Activated naive CD8-positive, alpha-beta T cell treated with anti-CD3 and anti-CD28 coated beads, Interleukin-2, amount 50 U/mL, for 24 hours (primary cell): ENCODE results near the gene NAA35.

Experiments
- ATAC-seq: fragments of 150-1000 bp; cut with Tn5 transposase; one replicate; pipeline ENCODE4 v1.10.0; 2021
- DNase-seq: peaks from one replicate; pipeline ENCODE4 v3.0.0; 2021
- H3K27ac Mint-ChIP-seq: one replicate; pipeline ENCODE4 v1.8.0; 2021; ENCODE audit warnings: mild to moderate bottlenecking, mixed read lengths
- H3K27me3 Mint-ChIP-seq: one replicate; pipeline ENCODE4 v1.8.0; 2021; ENCODE audit warnings: mixed read lengths
- H3K36me3 Mint-ChIP-seq: one replicate; pipeline ENCODE4 v1.8.0; 2021; ENCODE audit warnings: low read depth, mixed read lengths
- H3K4me1 Mint-ChIP-seq: one replicate; pipeline ENCODE4 v1.8.0; 2021; ENCODE audit warnings: mixed read lengths
- H3K4me3 Mint-ChIP-seq: one replicate; pipeline ENCODE4 v1.8.0; 2021; ENCODE audit warnings: mild to moderate bottlenecking, moderate library complexity, mixed read lengths
- H3K9me3 Mint-ChIP-seq: one replicate; pipeline ENCODE4 v1.8.0; 2021; ENCODE audit warnings: mixed read lengths

The NAA35 gene

DNA sequence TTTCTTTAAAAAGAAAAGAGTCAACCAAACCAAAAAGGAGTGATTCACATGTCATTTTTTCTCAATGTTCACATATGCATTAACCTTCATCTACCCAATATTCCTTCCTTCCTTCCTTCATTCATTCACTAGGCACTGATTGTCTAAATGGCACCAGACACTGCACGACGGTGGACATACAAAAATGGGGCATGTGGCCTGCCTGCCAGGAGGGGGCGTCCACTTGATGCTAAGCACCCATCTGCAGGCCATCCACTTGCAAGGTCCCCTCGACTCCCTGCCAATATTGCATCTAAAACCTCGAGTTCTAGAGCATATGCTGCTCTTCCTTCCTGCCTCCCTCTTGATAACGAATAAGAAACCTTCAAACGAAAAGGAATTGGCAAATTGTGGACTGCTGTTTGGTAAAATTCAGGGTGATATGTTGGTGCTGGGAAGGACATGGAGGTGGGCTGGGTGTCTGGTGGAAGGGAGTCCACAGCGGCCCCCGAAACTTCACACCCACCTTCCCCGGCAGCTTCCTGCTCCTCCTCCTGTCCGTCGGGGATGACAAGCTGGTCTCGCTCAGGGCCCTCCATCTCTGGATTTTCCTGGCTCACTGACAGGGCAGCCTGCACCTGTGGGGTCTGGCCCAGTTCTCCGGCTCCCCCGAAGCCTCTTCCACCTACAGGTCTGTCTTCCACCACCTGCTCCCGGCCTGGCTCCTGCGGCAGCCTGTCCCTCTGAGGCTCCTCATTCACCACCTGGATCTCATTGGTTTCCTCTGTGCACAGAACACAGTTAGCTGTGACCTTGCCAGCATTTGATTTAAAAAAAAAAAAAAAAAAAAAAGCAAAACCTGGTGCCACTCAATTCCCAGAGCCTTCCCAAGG is 94.2 kb downstream of the NAA35 start:
- no peak overlapping the region for H3K4me3 Mint-ChIP-seq
- no peaks in the 10 kb centered on the region for H3K27me3 Mint-ChIP-seq
- H3K27ac Mint-ChIP-seq, result no peak overlapping the region
- DNase-seq, result peak; percentile 14
- peaks cover 2% of the 10 kb centered on the region for H3K36me3 Mint-ChIP-seq
- no peak for ATAC-seq
- H3K4me1 Mint-ChIP-seq, result no peaks in the 10 kb centered on the region
- no peaks in the 10 kb centered on the region for H3K9me3 Mint-ChIP-seq

GRCh38 chr9:86035827-86036440 is 95.0 kb downstream of the NAA35 start:
- Mint-ChIP-seq H3K36me3 (peaks cover 2% of the 10 kb centered on the region), H3K4me1 (no peaks in the 10 kb centered on the region), H3K27me3 (no peaks in the 10 kb centered on the region), H3K9me3 (no peaks in the 10 kb centered on the region), H3K4me3 (no peak overlapping the region), H3K27ac (no peak overlapping the region)
- DNase-seq, result no peak
- no peak for ATAC-seq

- Mint-ChIP-seq H3K27ac (no peak overlapping the region), H3K36me3 (peaks cover 2% of the 10 kb centered on the region), H3K9me3 (no peaks in the 10 kb centered on the region), H3K27me3 (no peaks in the 10 kb centered on the region), H3K4me3 (no peak overlapping the region), H3K4me1 (no peaks in the 10 kb centered on the region)
- no peak for DNase-seq
- ATAC-seq, result no peak
Measured at GRCh38 chr9:86036555-86036954, 95.6 kb downstream of the NAA35 start.

- no peaks in the 10 kb centered on the region for H3K27me3 Mint-ChIP-seq
- ATAC-seq (no peak), DNase-seq (no peak)
- no peaks in the 10 kb centered on the region for H3K4me1 Mint-ChIP-seq
- no peaks in the 10 kb centered on the region for H3K36me3 Mint-ChIP-seq
- no peak overlapping the region for H3K4me3 Mint-ChIP-seq
- no peaks in the 10 kb centered on the region for H3K9me3 Mint-ChIP-seq
- H3K27ac Mint-ChIP-seq, result no peak overlapping the region
Measured at GRCh38 chr9:86039991-86040860, 99.3 kb downstream of the NAA35 start.

DNA sequence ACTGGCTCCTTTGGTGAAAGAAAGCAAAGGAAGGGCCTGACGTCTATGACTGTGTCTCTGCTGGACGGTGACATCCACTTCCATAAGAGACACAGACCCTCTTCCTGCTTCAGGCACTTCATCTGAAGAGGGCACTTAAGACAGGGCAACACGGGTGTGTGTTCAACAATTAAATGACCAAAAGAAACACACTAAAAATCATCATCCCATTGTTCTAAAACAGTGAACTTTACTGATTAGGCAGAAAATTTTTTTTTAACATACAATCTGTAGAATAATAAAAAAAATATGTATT is 99.9 kb downstream of the NAA35 start:
- no peak overlapping the region for H3K4me3 Mint-ChIP-seq
- H3K27me3 Mint-ChIP-seq, result no peaks in the 10 kb centered on the region
- H3K36me3 Mint-ChIP-seq, result no peaks in the 10 kb centered on the region
- DNase-seq, result no peak
- ATAC-seq, result no peak
- H3K4me1 Mint-ChIP-seq, result no peaks in the 10 kb centered on the region
- H3K9me3 Mint-ChIP-seq, result no peaks in the 10 kb centered on the region
- no peak overlapping the region for H3K27ac Mint-ChIP-seq

GRCh38 chr9:86041311-86041741 is 100.4 kb downstream of the NAA35 start:
- no peak overlapping the region for H3K4me3 Mint-ChIP-seq
- no peaks in the 10 kb centered on the region for H3K9me3 Mint-ChIP-seq
- H3K27me3 Mint-ChIP-seq, result no peaks in the 10 kb centered on the region
- H3K27ac Mint-ChIP-seq, result no peak overlapping the region
- no peaks in the 10 kb centered on the region for H3K4me1 Mint-ChIP-seq
- DNase-seq (no peak), ATAC-seq (no peak)
- H3K36me3 Mint-ChIP-seq, result no peaks in the 10 kb centered on the region

- Mint-ChIP-seq H3K4me1 (no peaks in the 10 kb centered on the region), H3K27ac (no peak overlapping the region), H3K36me3 (no peaks in the 10 kb centered on the region), H3K4me3 (no peak overlapping the region), H3K9me3 (no peaks in the 10 kb centered on the region), H3K27me3 (no peaks in the 10 kb centered on the region)
- no peak for DNase-seq
- ATAC-seq, result no peak
Measured at GRCh38 chr9:86042199-86042978, 101.4 kb downstream of the NAA35 start.

GRCh38 chr9:86043586-86043985 is 102.6 kb downstream of the NAA35 start:
- H3K27me3 Mint-ChIP-seq, result no peaks in the 10 kb centered on the region
- no peak for DNase-seq
- H3K4me3 Mint-ChIP-seq, result no peak overlapping the region
- no peaks in the 10 kb centered on the region for H3K36me3 Mint-ChIP-seq
- no peak overlapping the region for H3K27ac Mint-ChIP-seq
- no peak for ATAC-seq
- H3K9me3 Mint-ChIP-seq, result no peaks in the 10 kb centered on the region
- H3K4me1 Mint-ChIP-seq, result no peaks in the 10 kb centered on the region

- H3K27me3 Mint-ChIP-seq, result no peaks in the 10 kb centered on the region
- DNase-seq (no peak), ATAC-seq (peak; percentile 28)
- H3K27ac Mint-ChIP-seq, result no peak overlapping the region
- no peak overlapping the region for H3K4me3 Mint-ChIP-seq
- no peaks in the 10 kb centered on the region for H3K9me3 Mint-ChIP-seq
- no peaks in the 10 kb centered on the region for H3K4me1 Mint-ChIP-seq
- H3K36me3 Mint-ChIP-seq, result no peaks in the 10 kb centered on the region
Measured at GRCh38 chr9:86043999-86044398, 103.1 kb downstream of the NAA35 start.

GRCh38 chr9:86045654-86046053 is 104.7 kb downstream of the NAA35 start:
- no peak for DNase-seq
- ATAC-seq, result no peak
- no peaks in the 10 kb centered on the region for H3K9me3 Mint-ChIP-seq
- H3K4me1 Mint-ChIP-seq, result no peaks in the 10 kb centered on the region
- no peak overlapping the region for H3K27ac Mint-ChIP-seq
- H3K36me3 Mint-ChIP-seq, result no peaks in the 10 kb centered on the region
- H3K27me3 Mint-ChIP-seq, result no peaks in the 10 kb centered on the region
- H3K4me3 Mint-ChIP-seq, result no peak overlapping the region

- H3K27me3 Mint-ChIP-seq, result no peaks in the 10 kb centered on the region
- H3K9me3 Mint-ChIP-seq, result no peaks in the 10 kb centered on the region
- H3K36me3 Mint-ChIP-seq, result no peaks in the 10 kb centered on the region
- H3K4me3 Mint-ChIP-seq, result no peak overlapping the region
- H3K27ac Mint-ChIP-seq, result no peak overlapping the region
- ATAC-seq, result no peak
- DNase-seq, result no peak
- no peaks in the 10 kb centered on the region for H3K4me1 Mint-ChIP-seq
Measured at GRCh38 chr9:86046071-86046636, 105.2 kb downstream of the NAA35 start.

- ATAC-seq (no peak), DNase-seq (no peak)
- Mint-ChIP-seq H3K36me3 (no peaks in the 10 kb centered on the region), H3K9me3 (no peaks in the 10 kb centered on the region), H3K4me1 (no peaks in the 10 kb centered on the region), H3K4me3 (no peak overlapping the region), H3K27ac (no peak overlapping the region), H3K27me3 (no peaks in the 10 kb centered on the region)
Measured at GRCh38 chr9:86046930-86047341, 106.0 kb downstream of the NAA35 start.

DNA sequence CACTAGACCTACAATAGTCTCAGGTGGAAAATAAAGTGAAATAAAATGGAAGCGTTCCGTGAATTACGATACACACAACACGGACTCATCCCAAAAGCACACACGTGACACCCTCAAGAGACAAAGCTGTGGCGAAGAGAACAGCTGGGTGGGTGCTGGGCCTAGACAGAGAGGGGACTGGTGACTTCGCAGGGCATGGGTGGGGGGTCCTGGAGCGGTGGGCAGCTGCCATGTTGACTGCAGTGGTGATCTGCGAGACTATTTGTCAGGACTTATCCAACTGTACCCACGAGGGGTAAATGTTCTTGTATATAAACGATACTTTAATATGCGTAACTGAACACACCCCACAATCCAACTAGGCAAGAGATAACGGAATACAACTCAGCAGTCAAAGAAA is 106.4 kb downstream of the NAA35 start:
- H3K9me3 Mint-ChIP-seq, result no peaks in the 10 kb centered on the region
- H3K4me1 Mint-ChIP-seq, result no peaks in the 10 kb centered on the region
- no peak overlapping the region for H3K27ac Mint-ChIP-seq
- ATAC-seq (no peak), DNase-seq (no peak)
- H3K36me3 Mint-ChIP-seq, result no peaks in the 10 kb centered on the region
- no peaks in the 10 kb centered on the region for H3K27me3 Mint-ChIP-seq
- H3K4me3 Mint-ChIP-seq, result no peak overlapping the region
